H9 (cell line): Measurements from ENCODE around the gene SERPINA3. TPM values are rescaled to one million over a fixed set of nuclear protein-coding genes. Genes with fewer than 3 reads are reported as not detected.

Source experiments
- DNase-seq: peaks from one replicate; pipeline ENCODE4 v3.0.0-alpha.2; 2017
- H2AFZ ChIP-seq: one replicate; pipeline ENCODE4 v1.6.1; 2013; ENCODE audit warnings: mild to moderate bottlenecking, low read length, control low read depth, moderate library complexity
- H2AK5ac ChIP-seq: 2 replicates; pipeline ENCODE4 v1.6.1; 2013; ENCODE audit warnings: low read length, control low read depth, mixed read lengths; ENCODE audit not compliant: insufficient read length
- H2BK120ac ChIP-seq: one replicate; pipeline ENCODE4 v1.6.1; 2013; ENCODE audit warnings: low read depth, mild to moderate bottlenecking, low read length, control low read depth, inconsistent platforms; ENCODE audit not compliant: poor library complexity, severe bottlenecking
- H2BK12ac ChIP-seq: 2 replicates; pipeline ENCODE4 v1.6.1; 2013; ENCODE audit warnings: low read length, control low read depth, mixed read lengths, low read depth; ENCODE audit not compliant: insufficient read length
- H2BK15ac ChIP-seq: 2 replicates; pipeline ENCODE4 v1.6.1; 2013; ENCODE audit warnings: low read depth, low read length, control low read depth
- H2BK20ac ChIP-seq: one replicate; pipeline ENCODE4 v1.6.1; 2013; ENCODE audit warnings: low read depth, mild to moderate bottlenecking, low read length, control low read depth, inconsistent platforms; ENCODE audit not compliant: poor library complexity, severe bottlenecking
- H2BK5ac ChIP-seq: 2 replicates; pipeline ENCODE4 v1.6.1; 2013; ENCODE audit warnings: low read length, control low read depth, mixed read lengths; ENCODE audit not compliant: insufficient read length
- H3K14ac ChIP-seq: 2 replicates; pipeline ENCODE4 v1.6.1; 2013; ENCODE audit warnings: low read length, control low read depth; ENCODE audit not compliant: insufficient read depth
- H3K18ac ChIP-seq: 2 replicates; pipeline ENCODE4 v1.6.1; 2013; ENCODE audit warnings: low read depth, mild to moderate bottlenecking, mixed read lengths, low read length, control low read depth; ENCODE audit not compliant: insufficient read length
- H3K23ac ChIP-seq: 2 replicates; pipeline ENCODE4 v1.6.1; 2013; ENCODE audit warnings: low read length, control low read depth, mixed read lengths, low read depth; ENCODE audit not compliant: insufficient read length
- H3K23me2 ChIP-seq: 2 replicates; pipeline ENCODE4 v1.6.1; 2013; ENCODE audit warnings: low read depth, mild to moderate bottlenecking, mixed read lengths, low read length, control low read depth; ENCODE audit not compliant: insufficient read length, poor library complexity, severe bottlenecking
- H3K27ac ChIP-seq: 2 replicates; pipeline ENCODE4 v1.5.1; 2013; ENCODE audit warnings: low read length, control low read depth, mixed read lengths, low read depth; ENCODE audit not compliant: insufficient read length
- H3K27me3 ChIP-seq: 2 replicates; pipeline ENCODE4 v1.6.1; 2013; ENCODE audit warnings: low read length, control low read depth, inconsistent platforms; ENCODE audit not compliant: insufficient read depth
- H3K4ac ChIP-seq: 2 replicates; pipeline ENCODE4 v1.6.1; 2013; ENCODE audit warnings: low read depth, mild to moderate bottlenecking, control low read depth, inconsistent platforms, low read length, moderate library complexity
- H3K4me1 ChIP-seq: 2 replicates; pipeline ENCODE4 v1.6.1; 2013; ENCODE audit warnings: low read length, control low read depth, inconsistent platforms; ENCODE audit not compliant: insufficient read depth
- H3K4me2 ChIP-seq: 2 replicates; pipeline ENCODE4 v1.6.1; 2013; ENCODE audit warnings: low read length, control low read depth, mixed read lengths; ENCODE audit not compliant: insufficient read length, insufficient read depth
- H3K56ac ChIP-seq: 2 replicates; pipeline ENCODE4 v1.6.1; 2013; ENCODE audit warnings: low read depth, mild to moderate bottlenecking, mixed read lengths, low read length, control low read depth; ENCODE audit not compliant: insufficient read length
- H3K79me1 ChIP-seq: 2 replicates; pipeline ENCODE4 v1.6.1; 2013; ENCODE audit warnings: low read depth, mild to moderate bottlenecking, moderate library complexity, low read length, control low read depth, inconsistent platforms; ENCODE audit not compliant: insufficient read depth, poor library complexity, severe bottlenecking
- H3K79me2 ChIP-seq: 2 replicates; pipeline ENCODE4 v1.6.1; 2013; ENCODE audit warnings: low read length, control low read depth, inconsistent platforms; ENCODE audit not compliant: insufficient read depth
- H3K9ac ChIP-seq: 2 replicates; pipeline ENCODE4 v1.6.1; 2013; ENCODE audit warnings: low read length, control low read depth, mixed read lengths; ENCODE audit not compliant: insufficient read length; ENCODE audit errors: extremely low read depth
- H3K9me3 ChIP-seq: one replicate; pipeline ENCODE4 v1.6.1; 2013; ENCODE audit warnings: low read depth, low read length, inconsistent platforms; ENCODE audit not compliant: control insufficient read depth
- H3T11ph ChIP-seq: one replicate; pipeline ENCODE4 v1.6.1; 2013; ENCODE audit warnings: mild to moderate bottlenecking, low read length, control low read depth, inconsistent platforms
- H4K20me1 ChIP-seq: one replicate; pipeline ENCODE4 v1.6.1; 2013; ENCODE audit not compliant: control insufficient read depth, insufficient read length, insufficient read depth
- H4K5ac ChIP-seq: 2 replicates; pipeline ENCODE4 v1.6.1; 2013; ENCODE audit warnings: low read depth, mild to moderate bottlenecking, mixed read lengths, low read length, control low read depth; ENCODE audit not compliant: insufficient read length
- H4K8ac ChIP-seq: replicated peaks from 2 replicates; pipeline ENCODE4 v1.6.1; 2013; ENCODE audit warnings: low read length, control low read depth, mixed read lengths, low read depth; ENCODE audit not compliant: insufficient read length
- H4K91ac ChIP-seq: 2 replicates; pipeline ENCODE4 v1.6.1; 2013; ENCODE audit warnings: low read depth, mild to moderate bottlenecking, moderate library complexity, mixed read lengths, low read length, control low read depth; ENCODE audit not compliant: insufficient read length
- H3K27ac Mint-ChIP-seq, 3 experiments: 2 replicates in 2 of 3; 3 replicates in 1 of 3; pipeline ENCODE4 v1.8.0; 2020 to 2021; ENCODE audit warnings: mixed read lengths in 3 of 3, mild to moderate bottlenecking in 1 of 3, moderate library complexity in 1 of 3
- H3K27me3 Mint-ChIP-seq: 2 replicates; pipeline ENCODE4 v1.8.0; 2021; ENCODE audit warnings: low read depth, mild to moderate bottlenecking, moderate library complexity, mixed read lengths
- H3K36me3 Mint-ChIP-seq, 3 experiments: 2 replicates in 2 of 3; 3 replicates in 1 of 3; pipeline ENCODE4 v1.8.0; 2020 to 2021; ENCODE audit warnings: low read depth in 3 of 3, mixed read lengths in 3 of 3; ENCODE audit not compliant: insufficient read depth in 1 of 3
- H3K4me1 Mint-ChIP-seq, 2 experiments: 2 replicates each; pipeline ENCODE4 v1.8.0; 2020; ENCODE audit warnings: mixed read lengths in 2 of 2
- H3K4me3 Mint-ChIP-seq, 2 experiments: 2 replicates in 1 of 2; 3 replicates in 1 of 2; pipeline ENCODE4 v1.8.0; 2020 to 2021; ENCODE audit warnings: mild to moderate bottlenecking in 2 of 2, mixed read lengths in 2 of 2, moderate library complexity in 1 of 2
- H3K9me3 Mint-ChIP-seq, 2 experiments: 2 replicates in 1 of 2; 3 replicates in 1 of 2; pipeline ENCODE4 v1.8.0; 2020; ENCODE audit warnings: mild to moderate bottlenecking in 2 of 2, mixed read lengths in 2 of 2, moderate library complexity in 1 of 2
- WGBS: extraction: QIAGEN DNeasy Blood & Tissue Kit; methylation state at CpG from one replicate; pipeline ENCODE4 v1.1.7; 2013; ENCODE audit warnings: missing lambda C conversion rate, low lambda C conversion rate, mixed read lengths; ENCODE audit not compliant: insufficient read length; ENCODE audit errors: extremely low coverage; 5-methylcytosine and 5-hydroxymethylcytosine counted together
- long read RNA-seq: library from polyadenylated mRNA; unstranded; transcript quantifications from one replicate; pipeline ENCODE4 v2.0.0, GENCODE V29; 2020
- total RNA-seq: library from RNA; stranded (reverse); gene quantifications from 2 replicates; pipeline ENCODE4 v1.2.1, GENCODE V29; 2021
- TF ChIP-seq, protein P1 (sequence below): fragments of 200-600 bp; sonication (generic); conservative IDR thresholded peaks from 3 replicates; pipeline ENCODE4 v1.8.0; 2021; ENCODE audit warnings: antibody characterized with exemption, mild to moderate bottlenecking

The SERPINA3 gene
- not detected in 2 replicates for total RNA-seq
- long read RNA-seq: 0 reads

GRCh38 chr14:94612174-94612573, at the start of gene SERPINA3:
Gene SERPINA3 (plus strand): TSS chr14:94612391. CDS start chr14:94614442, 2,051 bp downstream.
- no peak within 1 kb of the TSS for H3T11ph ChIP-seq
- H4K91ac ChIP-seq: no peak within 1 kb of the TSS
- no peak within 1 kb of the TSS for H2BK12ac ChIP-seq
- Mint-ChIP-seq H3K27ac (no peak within 1 kb of the TSS; a peak in 1 of 7 replicates), H3K9me3 (peaks cover 12 to 13% of the 10 kb centered on the region in 2 experiments), H3K4me1 (peaks cover 8 to 14% of the 10 kb centered on the region in 2 experiments), H3K36me3 (peaks cover 0 to 2% (median 1%) of the 10 kb centered on the region in 3 experiments; a peak in 2 of 7 replicates), H3K27me3 (peaks cover 8% of the 10 kb centered on the region), H3K4me3 (no peak within 1 kb of the TSS)
- no peak within 1 kb of the TSS for H3K4me2 ChIP-seq
- H3K27me3 ChIP-seq: no peaks in the 10 kb centered on the region
- H4K20me1 ChIP-seq: no peaks in the 10 kb centered on the region
- H3K79me1 ChIP-seq: no peaks in the 10 kb centered on the region
- H3K4ac ChIP-seq: no peak within 1 kb of the TSS
- no peaks in the 10 kb centered on the region for H3K79me2 ChIP-seq
- H3K23me2 ChIP-seq: no peaks in the 10 kb centered on the region
- no peak within 1 kb of the TSS for H3K18ac ChIP-seq
- H3K56ac ChIP-seq: no peak within 1 kb of the TSS
- no peak within 1 kb of the TSS for H2BK120ac ChIP-seq
- H3K23ac ChIP-seq: no peak within 1 kb of the TSS
- H4K5ac ChIP-seq: no peak within 1 kb of the TSS
- H3K14ac ChIP-seq: no peak within 1 kb of the TSS
- no CpG with 5 or more reads among the region's 4 CpGs for WGBS
- no peak within 1 kb of the TSS for H2AFZ ChIP-seq
- H4K8ac ChIP-seq: no peak within 1 kb of the TSS
- DNase-seq: no peak
- no peak within 1 kb of the TSS for H2BK15ac ChIP-seq
- H3K4me1 ChIP-seq: no peaks in the 10 kb centered on the region
- TF ChIP-seq, protein P1, sequence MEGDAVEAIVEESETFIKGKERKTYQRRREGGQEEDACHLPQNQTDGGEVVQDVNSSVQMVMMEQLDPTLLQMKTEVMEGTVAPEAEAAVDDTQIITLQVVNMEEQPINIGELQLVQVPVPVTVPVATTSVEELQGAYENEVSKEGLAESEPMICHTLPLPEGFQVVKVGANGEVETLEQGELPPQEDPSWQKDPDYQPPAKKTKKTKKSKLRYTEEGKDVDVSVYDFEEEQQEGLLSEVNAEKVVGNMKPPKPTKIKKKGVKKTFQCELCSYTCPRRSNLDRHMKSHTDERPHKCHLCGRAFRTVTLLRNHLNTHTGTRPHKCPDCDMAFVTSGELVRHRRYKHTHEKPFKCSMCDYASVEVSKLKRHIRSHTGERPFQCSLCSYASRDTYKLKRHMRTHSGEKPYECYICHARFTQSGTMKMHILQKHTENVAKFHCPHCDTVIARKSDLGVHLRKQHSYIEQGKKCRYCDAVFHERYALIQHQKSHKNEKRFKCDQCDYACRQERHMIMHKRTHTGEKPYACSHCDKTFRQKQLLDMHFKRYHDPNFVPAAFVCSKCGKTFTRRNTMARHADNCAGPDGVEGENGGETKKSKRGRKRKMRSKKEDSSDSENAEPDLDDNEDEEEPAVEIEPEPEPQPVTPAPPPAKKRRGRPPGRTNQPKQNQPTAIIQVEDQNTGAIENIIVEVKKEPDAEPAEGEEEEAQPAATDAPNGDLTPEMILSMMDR: no peak
- no peak within 1 kb of the TSS for H3K27ac ChIP-seq
- H3K9ac ChIP-seq: no peak within 1 kb of the TSS
- H2BK5ac ChIP-seq: no peak within 1 kb of the TSS
- no peak within 1 kb of the TSS for H2AK5ac ChIP-seq
- H2BK20ac ChIP-seq: no peak within 1 kb of the TSS
- H3K9me3 ChIP-seq: no peaks in the 10 kb centered on the region
